Breast epithelium (tissue), 4 donors: ENCODE data around the gene MRO. TPM values are rescaled to one million over a fixed set of nuclear protein-coding genes. Genes with fewer than 3 reads are reported as not detected.

Experiments used
- DNase-seq, 2 donors: peaks; one replicate each; pipeline ENCODE4 v3.0.0-alpha.2; 2019; ENCODE audit warnings: low spot score in 2 of 2
- H3K27ac ChIP-seq, 2 donors: fragments of 200-600 bp; sonication (generic) in 1 of 2; one replicate each; pipeline ENCODE4 v1.5.1; 2016 to 2019; ENCODE audit warnings: mild to moderate bottlenecking in 1 of 2
- H3K27me3 ChIP-seq, 2 donors: fragments of 200-600 bp; sonication (generic) in 1 of 2; one replicate each; pipeline versions ENCODE4 v1.5.1 to v1.6.0; 2017 to 2019; ENCODE audit warnings: control low read depth in 1 of 2, mild to moderate bottlenecking in 1 of 2
- H3K36me3 ChIP-seq: fragments of 200-600 bp; one replicate; pipeline ENCODE4 v1.5.1; 2019
- H3K4me1 ChIP-seq, 2 donors: fragments of 200-600 bp; sonication (generic); one replicate each; pipeline ENCODE4 v1.5.1; 2016 to 2019; ENCODE audit warnings: control low read depth in 1 of 2
- H3K4me3 ChIP-seq, 3 donors: fragments of 200-600 bp; sonication (generic); 1 replicate in 2 of 3; 2 replicates in 1 of 3; pipeline ENCODE4 v1.5.1; 2016 to 2019; ENCODE audit warnings: mild to moderate bottlenecking in 3 of 3, moderate library complexity in 2 of 3
- H3K9me3 ChIP-seq, 2 donors: fragments of 200-600 bp; sonication (generic) in 1 of 2; one replicate each; pipeline ENCODE4 v1.5.1; 2016 to 2019; ENCODE audit warnings: control low read depth in 1 of 2
- POLR2A ChIP-seq: fragments of 450-650 bp; IDR thresholded peaks from one replicate; pipeline ENCODE4 v1.6.1; 2016; ENCODE audit warnings: antibody characterized with exemption, mild to moderate bottlenecking, moderate library complexity
- POLR2AphosphoS5 ChIP-seq, 3 donors: sonication (generic); formaldehyde crosslinking; IDR thresholded peaks; one replicate each; pipeline ENCODE4 v1.6.1; 2017; ENCODE audit warnings: antibody characterized with exemption in 3 of 3
- intact Hi-C: fragments of 100-400 bp; cut with DNase I; formaldehyde crosslinking; loops from one replicate; pipeline ENCODE4 v1.15.1; 2023; ENCODE audit warnings: low total_unique reads
- total RNA-seq, 3 donors: library from RNA; depleted of rRNA; stranded (reverse); fragments of >200 nt; gene quantifications; one replicate each; pipeline ENCODE4 v1.1.0, GENCODE V29; 2016
- TF ChIP-seq, protein P1 (sequence below), 3 donors: fragments of 450-650 bp; IDR thresholded peaks; one replicate each; pipeline ENCODE4 v1.5.1; 2016 to 2017; ENCODE audit warnings: antibody characterized with exemption in 3 of 3, mild to moderate bottlenecking in 3 of 3, moderate library complexity in 3 of 3

MRO gene
- total RNA-seq, 3 donors from 2014 or later, result 0.59 to 3.0 (median 0.66) TPM

DNA sequence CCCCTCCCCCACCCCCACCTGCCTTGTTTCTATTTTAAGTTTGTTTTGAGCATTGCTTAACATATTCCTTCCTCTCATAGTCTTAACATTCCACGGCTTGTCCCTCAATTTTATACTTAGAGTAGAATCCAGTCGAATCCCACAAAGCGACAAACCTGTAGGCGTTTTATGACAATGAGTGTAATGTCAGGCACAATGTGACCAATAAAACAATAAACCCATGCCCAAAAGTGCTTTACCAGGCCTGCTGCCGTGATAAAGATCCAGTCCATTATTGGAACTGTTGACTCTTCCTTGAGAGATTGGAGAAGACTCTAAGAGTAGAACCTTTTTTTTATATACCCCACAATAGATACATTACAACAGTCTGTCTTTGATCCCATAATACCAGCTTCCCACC is 6.2 kb upstream of the MRO start:
- no peak for DNase-seq

DNA sequence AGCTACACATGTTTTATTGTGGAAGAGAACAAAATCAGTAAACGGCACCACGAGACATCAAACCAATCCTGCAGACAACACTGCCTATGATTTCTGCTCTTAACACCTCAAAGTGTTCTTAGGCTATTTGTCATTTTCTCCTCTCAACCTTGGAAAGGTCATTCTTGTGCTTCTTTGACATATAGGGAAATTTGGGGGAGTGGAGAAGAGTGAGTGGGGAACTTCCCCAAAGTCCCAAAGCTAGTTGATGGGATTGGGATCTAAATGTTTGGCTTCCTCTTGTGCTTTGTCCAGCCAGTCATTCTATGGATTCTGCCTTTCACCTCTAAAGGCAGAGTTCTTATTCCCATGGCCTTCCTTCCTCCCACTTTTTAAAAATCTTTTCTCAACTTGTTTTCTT is 5.8 kb upstream of the MRO start:
- no peak for DNase-seq
- no peak overlapping the region for H3K27ac ChIP-seq
- H3K4me1 ChIP-seq, result no peaks in the 10 kb centered on the region
- H3K9me3 ChIP-seq, result no peaks in the 10 kb centered on the region
- intact Hi-C loops, result loop anchor here (10.0 kb wide), 1 partner anchor 1479 kb away; no protein-coding TSS in a partner anchor
- no peak overlapping the region for H3K4me3 ChIP-seq
- no peak for TF ChIP-seq POLR2A
- no peaks in the 10 kb centered on the region for H3K36me3 ChIP-seq
- no peaks in the 10 kb centered on the region for H3K27me3 ChIP-seq

More for the DNA sequence above, 6.2 kb upstream of the MRO start:
- no peak for TF ChIP-seq POLR2A
- TF ChIP-seq, protein P1, sequence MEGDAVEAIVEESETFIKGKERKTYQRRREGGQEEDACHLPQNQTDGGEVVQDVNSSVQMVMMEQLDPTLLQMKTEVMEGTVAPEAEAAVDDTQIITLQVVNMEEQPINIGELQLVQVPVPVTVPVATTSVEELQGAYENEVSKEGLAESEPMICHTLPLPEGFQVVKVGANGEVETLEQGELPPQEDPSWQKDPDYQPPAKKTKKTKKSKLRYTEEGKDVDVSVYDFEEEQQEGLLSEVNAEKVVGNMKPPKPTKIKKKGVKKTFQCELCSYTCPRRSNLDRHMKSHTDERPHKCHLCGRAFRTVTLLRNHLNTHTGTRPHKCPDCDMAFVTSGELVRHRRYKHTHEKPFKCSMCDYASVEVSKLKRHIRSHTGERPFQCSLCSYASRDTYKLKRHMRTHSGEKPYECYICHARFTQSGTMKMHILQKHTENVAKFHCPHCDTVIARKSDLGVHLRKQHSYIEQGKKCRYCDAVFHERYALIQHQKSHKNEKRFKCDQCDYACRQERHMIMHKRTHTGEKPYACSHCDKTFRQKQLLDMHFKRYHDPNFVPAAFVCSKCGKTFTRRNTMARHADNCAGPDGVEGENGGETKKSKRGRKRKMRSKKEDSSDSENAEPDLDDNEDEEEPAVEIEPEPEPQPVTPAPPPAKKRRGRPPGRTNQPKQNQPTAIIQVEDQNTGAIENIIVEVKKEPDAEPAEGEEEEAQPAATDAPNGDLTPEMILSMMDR (IDR thresholded peaks at IDR 0.05), result no peak
- no peak for TF ChIP-seq POLR2AphosphoS5 (IDR thresholded peaks at IDR 0.05)
- H3K27ac ChIP-seq, result no peak overlapping the region
- no peaks in the 10 kb centered on the region for H3K36me3 ChIP-seq
- no peak overlapping the region for H3K4me3 ChIP-seq
- intact Hi-C loops, result loop anchor here (10.0 kb wide), 1 partner anchor 1479 kb away; no protein-coding TSS in a partner anchor
- H3K27me3 ChIP-seq, result no peaks in the 10 kb centered on the region
- H3K4me1 ChIP-seq, result no peaks in the 10 kb centered on the region
- no peaks in the 10 kb centered on the region for H3K9me3 ChIP-seq

DNA sequence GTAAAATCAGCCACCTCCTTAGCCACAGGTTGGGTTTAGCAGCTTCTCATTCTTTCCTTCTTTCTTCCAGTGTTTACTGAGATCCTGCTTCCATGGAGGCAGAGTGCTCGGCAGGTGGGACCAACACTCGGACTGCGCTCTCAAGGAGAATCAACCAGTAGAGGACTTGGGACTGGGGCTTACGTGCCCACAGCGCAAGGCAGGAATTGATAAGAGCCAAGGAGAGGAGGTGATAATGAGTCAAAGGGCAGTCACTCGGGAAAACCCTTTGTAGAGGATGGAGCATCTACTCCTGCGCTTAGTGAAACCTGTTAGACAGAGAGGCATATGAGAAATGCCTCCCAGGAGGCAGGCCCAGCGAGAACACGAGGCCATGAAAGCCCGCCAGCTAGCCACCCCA is 2.9 kb upstream of the MRO start:
- no peak overlapping the region for H3K27ac ChIP-seq
- no peaks in the 10 kb centered on the region for H3K9me3 ChIP-seq
- H3K27me3 ChIP-seq, result no peaks in the 10 kb centered on the region
- no peak overlapping the region for H3K4me3 ChIP-seq
- no peaks in the 10 kb centered on the region for H3K36me3 ChIP-seq
- peaks cover 0 to 13% of the 10 kb centered on the region in 2 donors for H3K4me1 ChIP-seq
- intact Hi-C loops, result loop anchor here (10.0 kb wide), 1 partner anchor 1482 kb away; no protein-coding TSS in a partner anchor
- no peak for DNase-seq
- TF ChIP-seq, protein P1 (IDR thresholded peaks at IDR 0.05), result no peak
- TF ChIP-seq POLR2A, result no peak
- TF ChIP-seq POLR2AphosphoS5 (IDR thresholded peaks at IDR 0.05), result no peak

DNA sequence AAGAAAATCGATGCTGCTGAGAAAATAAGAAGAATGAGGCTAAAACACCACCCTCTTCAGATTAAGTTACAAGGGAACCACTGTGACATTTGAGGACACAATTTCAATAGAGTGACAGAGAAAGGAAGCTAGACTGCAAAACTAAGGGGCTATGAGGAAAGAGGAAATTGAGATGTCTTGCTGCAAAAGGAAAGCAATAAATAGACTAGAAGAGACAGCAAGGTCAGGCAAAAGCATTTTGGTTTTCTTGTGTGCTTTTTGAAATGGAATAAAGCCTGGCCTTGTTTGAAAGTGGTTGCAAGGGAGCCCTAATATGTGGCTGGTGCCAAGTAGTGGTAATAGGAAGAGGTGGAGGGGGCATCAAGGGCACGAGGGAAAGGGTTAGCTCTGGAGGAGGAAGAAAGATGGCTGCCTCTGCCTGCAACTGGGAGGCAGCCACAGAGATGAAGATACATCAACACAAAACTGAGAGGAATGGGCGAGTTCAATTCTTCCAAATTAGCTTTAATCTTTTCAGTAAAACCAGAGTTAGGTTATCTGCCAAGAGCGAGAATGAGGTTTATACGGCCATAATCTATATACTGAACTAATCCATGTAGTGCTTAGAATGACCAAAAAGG is 1.2 kb upstream of the MRO start:
- intact Hi-C loops, result loop anchor here (10.0 kb wide), 1 partner anchor 1484 kb away; no protein-coding TSS in a partner anchor
- no peaks in the 10 kb centered on the region for H3K36me3 ChIP-seq
- no peaks in the 10 kb centered on the region for H3K27me3 ChIP-seq
- H3K4me1 ChIP-seq, result peaks cover 0 to 13% of the 10 kb centered on the region in 2 donors
- TF ChIP-seq POLR2A (no peak), POLR2AphosphoS5 (IDR thresholded peaks at IDR 0.05) (no peak)
- TF ChIP-seq, protein P1 (IDR thresholded peaks at IDR 0.05), result no peak
- no peak overlapping the region for H3K4me3 ChIP-seq
- no peaks in the 10 kb centered on the region for H3K9me3 ChIP-seq
- no peak overlapping the region for H3K27ac ChIP-seq
- no peak for DNase-seq

DNA sequence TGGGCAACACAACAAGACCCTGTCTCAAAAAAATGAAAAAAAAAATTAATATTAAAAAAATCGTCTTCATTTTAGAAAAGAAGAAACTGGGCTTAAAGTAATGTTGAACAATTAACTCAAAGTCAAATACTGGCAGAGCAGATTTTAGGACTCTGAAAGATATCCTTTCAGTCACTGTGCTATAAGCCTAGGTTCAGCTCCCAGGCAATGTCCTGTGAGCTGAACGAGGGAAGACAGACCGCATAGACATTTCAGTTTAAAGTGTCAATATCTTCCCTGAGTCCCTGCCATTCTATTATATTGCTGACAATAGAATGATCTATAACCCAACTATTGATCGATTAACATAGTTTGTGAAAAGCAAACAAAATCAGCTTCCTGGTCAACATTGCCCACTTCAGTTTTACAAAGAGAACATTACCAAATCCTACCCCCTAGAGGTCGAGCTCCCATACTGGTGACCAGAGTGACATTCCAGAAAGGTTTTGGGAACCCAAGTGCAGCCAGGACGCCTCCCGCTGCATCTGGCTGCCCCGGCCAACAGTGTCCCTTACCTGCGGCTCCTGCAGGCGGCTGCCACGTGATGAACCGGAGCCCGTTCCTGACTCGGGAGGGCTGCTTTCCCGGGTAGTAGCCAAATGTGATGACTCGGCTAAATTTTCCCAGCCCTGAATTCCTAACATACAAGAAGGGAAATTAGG is 639 bp downstream of the MRO start:
- Histone ChIP-seq H3K27ac (peak overlapping the region in 1 of 2 donors; percentile 13), H3K27me3 (no peaks in the 10 kb centered on the region), H3K4me1 (peaks cover 0 to 13% of the 10 kb centered on the region in 2 donors), H3K9me3 (no peaks in the 10 kb centered on the region), H3K4me3 (peak overlapping the region; percentile 30 to 54 (median 38)), H3K36me3 (no peaks in the 10 kb centered on the region)
- DNase-seq, result no peak
- TF ChIP-seq, protein P1 (IDR thresholded peaks at IDR 0.05), result no peak
- TF ChIP-seq POLR2A (no peak), POLR2AphosphoS5 (IDR thresholded peaks at IDR 0.05) (no peak)
- intact Hi-C loops, result no loop called here
